ENCODE data around the gene SLC22A5. TPM values are rescaled to one million over a fixed set of nuclear protein-coding genes. Genes with fewer than 3 reads are reported as not detected.

Gene SLC22A5
- total and polyA plus RNA-seq, 2 donors (not counting 1 experiment from before 2014, with no cell fraction given) = 5.7 to 12.9 TPM

GRCh38 chr5:132417461-132417860, 48.0 kb downstream of the SLC22A5 start:
- TF ChIP-seq EZH2 (IDR thresholded peaks at IDR 0.05; ENCODE audit: borderline replicate concordance, insufficient read depth, low read depth, low read length, poor library complexity, severe bottlenecking) (no peak), CTCF (IDR thresholded peaks at IDR 0.05) (no peak)
- ATAC-seq (ENCODE audit: low read depth) = no peak
- H3K9ac ChIP-seq (ENCODE audit: low read length) = no peak overlapping the region
- Mint-ChIP-seq H3K4me1 (peaks cover 93% of the 10 kb centered on the region), H3K4me3 (peak overlapping the region; percentile 45), H3K9me3 (ENCODE audit: insufficient read depth) (no peaks in the 10 kb centered on the region), H3K27me3 (no peaks in the 10 kb centered on the region), H3K27ac (peak overlapping the region; percentile 88)
- H3K27me3 ChIP-seq (replicated peaks in 1 of 4; ENCODE audit: control extremely low read depth in 1 of 4, control insufficient read depth in 3 of 4, insufficient read depth in 4 of 4, low read length in 3 of 4) = no peaks in the 10 kb centered on the region
- H3K4me3 ChIP-seq (ENCODE audit: control extremely low read depth in 1 of 5, extremely low read depth in 1 of 5, insufficient read depth in 1 of 5, low read depth in 2 of 5, low read length in 4 of 5) = no peak overlapping the region
- no peak overlapping the region for H2AFZ ChIP-seq (ENCODE audit: insufficient read depth, low read depth, low read length, poor library complexity, severe bottlenecking)
- H3K4me1 ChIP-seq (ENCODE audit: control insufficient read depth in 2 of 2, insufficient read depth in 2 of 2, low read length in 2 of 2) = peaks cover 85 to 90% of the 10 kb centered on the region in 2 donors
- no peaks in the 10 kb centered on the region for H3K9me3 ChIP-seq (ENCODE audit: control extremely low read depth in 1 of 3, control insufficient read depth in 2 of 3, insufficient read depth in 1 of 3, low read length in 2 of 3)
- CTCF ChIA-PET = interaction anchor here (1.1 to 6.2 kb wide), 13 partner anchors 9 to 83 kb away, joined by 3 to 68 read pairs (median 7); partner anchors contain the start of gene IRF1
- POLR2A ChIA-PET = interaction anchor here (0.7 to 6.2 kb wide), 6 partner anchors 19 to 404 kb away, joined by 3 to 47 read pairs (median 6); partner anchors contain the start of gene IRF1
- intact Hi-C loops (cut with micrococcal nuclease) = no loop called here
- H3K4me2 ChIP-seq (replicated peaks; ENCODE audit: low read depth, low read length, poor library complexity, severe bottlenecking) = peak overlapping the region; percentile 45
- peak overlapping the region in 1 of 2 donors; percentile 17 for H3K27ac ChIP-seq (ENCODE audit: low read length in 2 of 2)
- H4K20me1 ChIP-seq (ENCODE audit: control insufficient read depth, insufficient read depth, low read length, poor library complexity, severe bottlenecking) = no peaks in the 10 kb centered on the region
- H3K79me2 ChIP-seq (ENCODE audit: control insufficient read depth, insufficient read depth, low read length) = peaks cover 94% of the 10 kb centered on the region
- peaks cover 1 to 13% of the 10 kb centered on the region in 2 experiments for H3K36me3 ChIP-seq (replicated peaks in 1 of 2; ENCODE audit: control extremely low read depth in 1 of 2, control insufficient read depth in 1 of 2, extremely low read depth in 1 of 2, insufficient read depth in 2 of 2, low read length in 1 of 2)
- DNase-seq = no peak
- 89% methylated on average over 6 of the region's 6 CpGs for WGBS (ENCODE audit: insufficient coverage)

GRCh38 chr5:132417889-132418485, 48.5 kb downstream of the SLC22A5 start:
- whole genome bisulfite sequencing (ENCODE audit: insufficient coverage) = 56% methylated on average over 3 of the region's 4 CpGs
- no peak for ATAC-seq (ENCODE audit: low read depth)
- no peak overlapping the region for H3K4me3 ChIP-seq (ENCODE audit: control extremely low read depth in 1 of 5, extremely low read depth in 1 of 5, insufficient read depth in 1 of 5, low read depth in 2 of 5, low read length in 4 of 5)
- no peak overlapping the region for H2AFZ ChIP-seq (ENCODE audit: insufficient read depth, low read depth, low read length, poor library complexity, severe bottlenecking)
- peaks cover 1 to 15% of the 10 kb centered on the region in 2 experiments for H3K36me3 ChIP-seq (replicated peaks in 1 of 2; ENCODE audit: control extremely low read depth in 1 of 2, control insufficient read depth in 1 of 2, extremely low read depth in 1 of 2, insufficient read depth in 2 of 2, low read length in 1 of 2)
- no peaks in the 10 kb centered on the region for H4K20me1 ChIP-seq (ENCODE audit: control insufficient read depth, insufficient read depth, low read length, poor library complexity, severe bottlenecking)
- Mint-ChIP-seq H3K4me1 (peaks cover 94% of the 10 kb centered on the region), H3K4me3 (peak overlapping the region; percentile 26), H3K27me3 (no peaks in the 10 kb centered on the region), H3K27ac (peak overlapping the region; percentile 78), H3K9me3 (ENCODE audit: insufficient read depth) (no peaks in the 10 kb centered on the region)
- H3K9me3 ChIP-seq (ENCODE audit: control extremely low read depth in 1 of 3, control insufficient read depth in 2 of 3, insufficient read depth in 1 of 3, low read length in 2 of 3) = no peaks in the 10 kb centered on the region
- intact Hi-C loops (cut with micrococcal nuclease) = no loop called here
- TF ChIP-seq CTCF (IDR thresholded peaks at IDR 0.05) (no peak), EZH2 (IDR thresholded peaks at IDR 0.05; ENCODE audit: borderline replicate concordance, insufficient read depth, low read depth, low read length, poor library complexity, severe bottlenecking) (no peak)
- peaks cover 85 to 90% of the 10 kb centered on the region in 2 donors for H3K4me1 ChIP-seq (ENCODE audit: control insufficient read depth in 2 of 2, insufficient read depth in 2 of 2, low read length in 2 of 2)
- no peak for DNase-seq
- no peaks in the 10 kb centered on the region for H3K27me3 ChIP-seq (replicated peaks in 1 of 4; ENCODE audit: control extremely low read depth in 1 of 4, control insufficient read depth in 3 of 4, insufficient read depth in 4 of 4, low read length in 3 of 4)
- H3K9ac ChIP-seq (ENCODE audit: low read length) = no peak overlapping the region
- peaks cover 94% of the 10 kb centered on the region for H3K79me2 ChIP-seq (ENCODE audit: control insufficient read depth, insufficient read depth, low read length)
- peak overlapping the region in 1 of 2 donors; percentile 17 for H3K27ac ChIP-seq (ENCODE audit: low read length in 2 of 2)
- ChIA-PET CTCF (interaction anchor here (0.8 to 6.2 kb wide), 12 partner anchors 12 to 83 kb away, joined by 3 to 68 read pairs (median 8); partner anchors contain the start of gene IRF1), POLR2A (interaction anchor here (1.2 to 6.2 kb wide), 4 partner anchors 38 to 78 kb away, joined by 3 to 47 read pairs (median 7); partner anchors contain the start of gene IRF1)
- no peak overlapping the region for H3K4me2 ChIP-seq (replicated peaks; ENCODE audit: low read depth, low read length, poor library complexity, severe bottlenecking)
